ENCODE data around the gene NDUFV1.

The NDUFV1 gene

DNA sequence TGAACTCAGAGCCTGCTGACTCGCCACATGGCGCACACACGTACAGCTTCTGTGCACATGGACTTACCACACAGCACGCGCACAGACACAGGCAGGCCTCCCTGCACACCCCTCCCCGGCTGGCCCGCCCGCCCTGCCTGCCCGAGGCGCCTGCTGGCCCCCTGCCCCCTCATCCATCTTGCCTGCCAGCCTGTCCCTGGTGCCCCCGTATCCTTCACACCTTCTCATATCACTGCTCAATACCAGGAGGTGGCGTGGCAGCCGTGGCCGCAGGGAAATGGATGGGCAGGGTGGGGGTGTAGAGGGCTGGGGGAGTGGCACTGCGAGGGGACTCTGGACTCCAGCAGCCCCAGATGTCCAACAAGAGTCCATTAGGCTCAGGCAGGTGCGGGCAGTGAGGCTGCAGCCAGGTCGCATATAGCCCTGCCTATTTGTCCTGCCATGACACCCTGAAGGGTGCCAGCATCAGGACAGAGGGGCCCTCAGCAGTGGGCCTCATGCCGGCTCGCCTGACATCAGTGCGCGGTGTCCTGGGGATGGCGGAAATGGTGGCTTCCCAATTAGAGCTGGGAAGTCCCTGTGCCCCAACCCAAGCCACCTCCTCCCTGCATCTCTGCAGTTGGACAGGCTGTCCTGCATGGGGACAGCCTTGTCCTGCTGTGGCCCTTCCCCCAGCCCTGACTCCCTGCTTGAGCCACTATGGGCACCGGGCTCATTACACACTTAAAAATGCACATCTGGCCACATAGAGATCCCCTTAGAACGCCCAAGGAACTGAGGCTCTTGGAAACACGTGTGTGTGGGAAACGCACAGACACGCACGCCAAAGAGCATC is 34.8 kb downstream of the NDUFV1 start:
- no peak for DNase-seq

DNA sequence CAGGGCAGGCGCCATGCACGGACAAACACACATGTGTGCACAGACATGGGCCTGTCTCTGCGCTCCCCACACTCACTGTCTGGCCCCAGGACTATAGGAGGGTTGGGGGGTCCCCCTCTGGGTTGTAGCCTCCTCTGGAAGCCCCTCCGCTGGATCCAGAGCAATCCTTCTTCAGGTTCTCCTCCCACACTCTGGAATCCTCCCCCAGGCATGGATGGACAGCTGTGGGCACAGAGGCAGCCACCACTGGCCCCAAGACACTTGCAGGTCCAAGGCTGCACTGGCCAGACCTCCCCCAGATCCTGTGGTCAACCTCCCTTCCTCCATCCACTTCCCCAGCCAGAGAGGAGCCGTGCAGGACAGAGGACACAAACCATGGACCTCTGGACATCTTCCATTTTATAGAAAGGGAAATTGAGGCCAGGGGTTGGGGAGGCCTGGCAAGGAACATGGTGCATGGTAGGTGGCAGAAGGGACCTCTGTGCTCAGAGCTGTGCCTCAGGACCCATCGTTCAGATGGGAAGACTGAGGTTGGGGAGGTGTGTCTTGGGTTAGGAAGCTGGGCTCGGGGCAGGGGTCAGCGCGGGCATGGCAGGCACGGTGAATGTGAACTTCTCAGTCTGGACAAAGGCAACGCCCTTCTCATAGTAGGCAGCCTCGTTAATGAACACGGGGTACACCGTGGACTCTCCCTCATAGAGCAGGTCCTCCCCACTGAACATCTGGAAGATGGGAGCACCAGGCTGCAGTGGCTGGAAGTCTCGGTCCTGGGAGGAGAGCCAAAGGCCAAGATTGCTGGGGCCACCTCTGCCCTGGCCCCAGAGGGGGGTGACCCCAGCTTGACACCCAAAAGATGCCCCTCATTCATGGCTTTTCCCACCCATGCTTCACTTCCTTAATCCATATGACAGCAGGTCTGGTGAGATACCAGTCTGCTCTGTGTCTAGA is 35.7 kb downstream of the NDUFV1 start:
- no peak for DNase-seq

DNA sequence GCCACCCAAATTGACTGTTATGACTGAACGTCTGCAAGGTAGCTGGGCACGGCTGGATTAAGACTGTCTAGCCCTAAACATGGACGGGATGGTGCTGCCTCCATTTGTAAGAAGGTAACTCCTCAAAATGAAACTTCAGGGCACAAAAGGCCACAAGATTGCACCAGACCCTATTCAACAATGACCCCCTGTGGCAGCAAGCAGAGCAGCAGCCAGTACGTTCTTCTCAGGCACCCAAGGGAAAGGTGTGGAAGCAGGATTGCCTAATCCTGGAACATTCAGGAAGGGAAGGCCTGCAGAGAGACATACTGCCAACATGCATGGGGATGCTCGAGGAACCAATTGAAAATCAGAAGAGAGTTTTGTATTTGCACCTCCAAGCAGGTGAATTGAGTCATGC is 37.3 kb downstream of the NDUFV1 start:
- no peak for DNase-seq

DNA sequence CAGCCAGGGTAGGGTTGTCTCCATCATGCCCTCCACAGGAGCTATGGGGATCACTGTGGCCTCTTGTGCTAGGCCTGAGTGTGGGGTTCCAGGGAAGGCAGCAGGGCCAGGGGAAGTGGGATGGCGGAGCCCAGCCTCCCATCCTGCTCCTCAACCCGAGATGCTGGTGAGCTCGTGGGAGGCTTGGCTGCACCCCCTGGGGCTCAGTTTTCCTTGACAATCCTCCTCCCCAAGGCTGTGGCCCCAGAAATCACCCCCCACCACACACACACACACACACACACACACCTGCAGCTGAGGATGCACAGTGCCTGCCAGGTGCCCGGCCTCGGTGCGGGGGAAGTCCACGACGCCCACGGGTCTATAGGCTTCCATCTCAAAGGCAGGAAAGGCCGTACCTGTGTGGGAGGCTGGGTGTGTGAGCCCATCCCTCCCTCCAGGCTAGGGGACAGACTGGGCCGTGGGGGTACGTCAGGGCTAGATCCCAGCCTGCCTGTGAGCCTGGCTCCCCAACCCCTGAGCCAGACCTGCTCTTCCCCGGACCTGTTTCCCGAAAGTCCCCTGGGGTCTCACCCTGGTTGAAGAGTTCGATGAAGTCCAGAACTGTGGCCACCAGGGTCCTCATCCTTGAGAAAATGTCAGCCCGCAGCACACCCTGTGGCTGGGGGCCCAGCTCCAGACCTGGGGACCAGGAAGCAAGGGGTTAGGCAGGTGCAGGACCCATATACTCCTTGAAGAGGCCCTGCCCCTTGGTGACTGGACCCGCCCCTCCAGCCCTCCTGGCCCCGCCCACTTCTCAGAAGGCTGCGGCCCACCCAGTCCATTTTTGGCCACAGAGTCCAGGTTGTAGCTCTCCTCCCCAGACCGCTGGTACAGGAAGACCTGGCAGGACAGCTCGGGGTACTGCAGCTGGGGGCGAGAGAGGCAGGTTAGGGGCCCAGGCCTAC is 38.0 kb downstream of the NDUFV1 start:
- no peak for DNase-seq

DNA sequence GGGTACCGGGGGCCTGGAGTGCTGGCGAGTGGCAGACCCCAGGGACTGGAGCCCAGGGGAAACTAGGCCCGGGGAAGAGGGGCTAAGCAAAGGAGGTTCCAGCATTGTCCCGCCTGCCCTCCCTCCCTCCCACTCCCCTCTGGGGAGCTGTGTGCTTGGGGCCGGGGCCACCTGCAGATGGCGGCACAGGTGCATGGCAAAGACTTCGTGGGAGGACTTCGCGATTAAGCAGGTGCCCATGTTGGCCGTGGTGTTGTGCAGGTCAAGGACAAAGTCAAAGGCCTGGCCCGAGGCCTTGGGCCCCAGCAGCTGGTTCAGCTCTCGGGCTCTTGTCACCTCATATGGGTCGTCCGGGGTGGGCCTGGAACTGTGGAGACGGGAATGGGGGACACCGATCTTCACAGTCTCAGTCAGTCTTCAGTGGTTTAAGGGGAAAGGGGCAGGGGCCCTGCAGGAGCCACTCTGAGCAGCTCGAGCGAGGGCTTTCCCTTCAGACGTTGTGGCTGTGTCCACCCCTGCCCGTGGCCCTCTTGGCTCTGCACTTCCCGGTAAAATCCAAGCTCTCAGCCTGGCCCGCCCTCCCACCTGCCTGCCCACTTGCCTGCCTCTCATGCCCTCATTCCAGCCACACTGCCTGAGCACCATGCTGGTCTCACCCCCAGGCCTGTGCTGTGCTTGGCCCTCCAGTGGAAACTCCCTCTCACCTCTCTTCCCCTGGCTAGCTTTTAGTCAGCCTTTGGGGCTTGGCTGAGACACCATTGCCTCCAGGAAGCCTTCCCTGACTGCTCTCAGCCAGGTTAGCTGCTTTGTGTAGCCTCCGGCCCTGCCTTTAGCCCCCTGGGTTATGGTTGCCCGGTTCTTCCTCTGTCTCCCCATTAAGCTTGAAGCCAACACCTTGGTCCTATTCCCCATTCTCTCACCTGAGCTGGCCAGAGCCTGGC is 39.1 kb downstream of the NDUFV1 start:
- DNase-seq, result no peak

DNA sequence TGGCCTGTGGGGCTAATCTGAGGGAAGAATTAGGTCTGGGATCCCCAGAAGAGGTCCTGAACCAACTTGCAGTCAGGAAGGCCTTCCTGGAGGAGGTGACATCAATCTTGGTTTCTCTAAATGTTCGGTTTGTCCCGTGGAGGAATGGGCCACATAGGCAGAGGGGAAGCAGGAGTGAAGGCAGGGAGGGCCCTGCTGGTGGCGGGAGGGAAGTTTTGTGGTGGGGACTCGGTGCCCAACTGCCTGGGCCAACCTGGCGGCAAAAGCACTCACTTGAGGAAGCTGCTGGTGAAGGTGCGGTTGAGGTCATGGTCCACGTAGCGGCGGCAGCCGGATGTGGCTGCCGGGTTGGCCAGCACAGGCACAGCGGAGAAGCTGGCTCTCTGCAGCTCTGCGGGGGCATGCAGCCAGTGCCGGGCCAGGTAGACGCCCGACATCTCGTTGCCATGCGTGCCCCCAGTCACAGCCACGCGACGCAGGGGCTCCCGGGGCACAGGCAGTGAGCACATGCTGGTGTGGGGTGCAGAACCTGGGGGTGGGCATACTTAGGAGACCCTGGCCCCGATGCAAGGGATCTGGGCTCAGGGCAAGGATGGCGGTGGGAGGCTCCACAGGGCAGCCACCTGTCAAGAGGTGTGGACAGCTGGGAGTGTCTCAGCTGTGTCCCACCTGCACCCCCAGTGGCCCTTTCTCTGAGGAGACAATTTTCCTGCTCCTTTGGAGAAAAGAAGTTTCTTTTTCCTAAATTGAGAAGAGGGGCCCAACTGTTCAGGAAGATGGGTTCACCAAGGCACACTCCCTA is 40.0 kb downstream of the NDUFV1 start:
- DNase-seq, result peak in 1 of 2 donors; percentile 41

DNA sequence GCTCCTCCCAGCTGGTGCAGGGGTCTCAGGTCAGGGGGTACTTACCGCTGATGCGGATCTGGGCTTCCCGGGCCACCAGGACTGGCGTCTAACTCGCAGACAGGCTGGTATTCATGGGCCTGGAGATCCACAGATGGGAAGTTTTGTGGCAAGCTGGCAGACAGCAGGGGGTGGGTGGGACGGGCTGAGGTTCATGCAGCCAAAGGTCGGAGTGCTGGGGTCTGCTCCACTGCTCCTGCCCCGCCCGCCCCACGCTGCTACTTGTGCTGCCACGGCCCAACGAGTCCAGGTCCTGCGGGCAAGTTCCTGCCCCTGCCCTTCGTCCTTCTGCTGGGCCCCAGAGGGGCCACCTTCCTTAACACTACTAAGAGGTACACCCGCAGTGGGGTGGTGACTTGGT is 40.7 kb downstream of the NDUFV1 start:
- no peak for DNase-seq

DNA sequence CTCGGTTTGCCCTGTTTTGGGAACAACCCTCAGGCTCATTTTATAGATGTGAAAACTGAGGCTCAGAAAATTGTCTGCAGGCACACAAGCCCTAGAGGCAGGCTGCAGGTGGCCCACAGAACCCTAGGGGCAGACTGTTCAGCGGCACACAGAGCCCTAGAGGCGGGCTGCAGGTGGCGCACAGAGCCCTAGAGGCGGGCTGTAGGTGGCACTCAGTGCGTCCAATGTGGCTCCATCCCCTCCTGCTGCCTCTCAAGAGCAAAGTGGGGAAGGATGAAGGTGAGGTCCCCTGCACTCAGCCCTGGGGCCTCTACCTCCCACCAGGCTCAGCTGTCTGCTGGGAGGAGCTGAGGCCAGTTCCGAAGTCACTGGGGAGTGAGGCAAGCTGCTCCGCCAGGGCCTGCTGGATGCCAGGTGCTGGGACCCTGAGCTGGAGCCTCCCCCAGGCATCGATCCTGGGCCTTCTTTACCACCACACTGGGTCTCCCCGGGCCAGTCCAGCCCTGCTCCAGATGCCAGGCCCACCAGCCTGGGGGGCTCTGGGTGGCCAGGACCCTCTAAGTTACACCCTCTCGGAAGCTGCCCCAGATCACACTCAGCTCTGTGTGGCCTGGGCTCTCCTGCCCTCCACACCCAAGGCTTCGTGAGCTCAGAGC is 41.5 kb downstream of the NDUFV1 start:
- peak in 1 of 2 donors; percentile 10 for DNase-seq

DNA sequence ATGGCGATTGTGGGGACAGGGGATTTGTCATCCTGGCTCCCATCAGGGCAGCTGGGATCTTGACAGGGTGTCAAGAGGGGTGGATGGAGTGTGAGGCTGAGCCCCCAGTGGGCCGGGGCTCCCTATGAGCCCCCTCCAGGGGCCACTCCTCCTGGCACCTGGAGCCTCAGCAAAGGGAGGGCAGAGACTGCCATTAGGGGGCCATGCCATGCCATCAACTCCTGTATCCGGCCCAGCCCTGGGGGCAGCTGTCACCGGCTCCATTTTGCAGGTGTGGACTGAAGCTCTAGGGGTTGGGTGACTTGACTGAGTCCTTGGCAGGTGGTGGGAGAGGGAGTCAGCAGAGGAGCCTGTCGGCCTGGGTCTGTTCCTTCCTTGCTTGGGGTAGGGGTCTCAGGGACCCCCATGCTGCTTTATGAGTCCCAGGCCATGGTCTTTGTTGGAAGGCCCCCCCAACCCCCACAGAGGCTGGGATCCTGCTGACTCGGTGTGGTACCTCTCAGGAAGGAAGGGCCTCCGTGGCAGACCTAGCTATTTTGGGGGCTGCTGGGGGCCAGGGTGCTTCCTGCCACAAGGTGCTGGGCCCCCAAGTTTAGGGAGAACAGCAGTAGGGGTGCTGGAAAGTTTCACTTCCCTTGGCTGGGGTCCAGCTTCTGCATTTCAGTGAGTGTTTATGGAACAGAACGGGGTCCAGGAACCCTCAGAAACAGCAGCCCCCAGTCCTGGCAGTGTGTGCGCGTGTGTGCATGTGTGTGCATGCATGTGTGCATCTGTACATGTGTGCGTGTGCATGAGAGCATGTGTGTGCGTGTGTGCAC is 42.3 kb downstream of the NDUFV1 start:
- DNase-seq, result peak in 1 of 2 donors; percentile 78

DNA sequence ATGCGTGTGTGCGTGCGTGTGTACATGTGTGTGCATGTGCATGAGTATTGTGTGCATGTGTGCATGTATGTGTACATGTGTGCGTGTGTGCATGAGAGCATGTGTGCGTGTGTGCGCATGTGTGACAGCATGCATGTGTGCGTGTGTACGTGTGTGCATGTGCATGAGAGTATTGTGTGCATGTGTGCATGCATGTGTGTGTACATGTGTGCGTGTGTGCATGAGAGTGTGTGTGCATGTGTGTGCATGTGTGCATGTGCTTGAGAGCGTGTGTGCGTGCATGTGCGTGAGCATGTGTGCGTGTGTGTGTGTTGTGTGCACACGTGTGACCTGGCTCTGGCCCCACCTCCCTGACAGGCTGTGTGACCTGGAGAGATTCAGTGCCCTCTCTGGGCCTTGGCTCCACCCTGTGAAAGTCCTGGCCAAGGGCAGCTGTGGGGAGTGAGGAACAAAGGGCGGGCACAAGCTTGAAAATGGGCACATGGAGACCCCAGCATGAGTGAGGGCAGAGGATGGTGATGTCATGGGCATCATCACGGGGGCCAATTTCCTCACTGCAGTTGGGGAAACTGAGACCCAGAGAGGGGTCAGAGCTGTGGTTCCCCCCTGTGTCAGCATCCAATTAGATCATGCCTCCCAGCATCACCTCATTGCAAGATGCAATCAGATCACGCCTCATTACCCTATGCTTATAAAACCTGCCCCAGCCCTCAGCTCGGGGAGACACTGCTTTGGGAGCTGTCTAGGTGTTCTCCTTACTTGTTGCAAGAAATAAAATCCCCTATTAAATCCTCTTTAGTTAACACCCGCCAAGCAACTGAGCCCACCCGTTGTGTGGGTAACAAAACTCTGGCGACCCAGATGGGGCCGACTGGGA is 43.1 kb downstream of the NDUFV1 start:
- no peak for DNase-seq

DNA sequence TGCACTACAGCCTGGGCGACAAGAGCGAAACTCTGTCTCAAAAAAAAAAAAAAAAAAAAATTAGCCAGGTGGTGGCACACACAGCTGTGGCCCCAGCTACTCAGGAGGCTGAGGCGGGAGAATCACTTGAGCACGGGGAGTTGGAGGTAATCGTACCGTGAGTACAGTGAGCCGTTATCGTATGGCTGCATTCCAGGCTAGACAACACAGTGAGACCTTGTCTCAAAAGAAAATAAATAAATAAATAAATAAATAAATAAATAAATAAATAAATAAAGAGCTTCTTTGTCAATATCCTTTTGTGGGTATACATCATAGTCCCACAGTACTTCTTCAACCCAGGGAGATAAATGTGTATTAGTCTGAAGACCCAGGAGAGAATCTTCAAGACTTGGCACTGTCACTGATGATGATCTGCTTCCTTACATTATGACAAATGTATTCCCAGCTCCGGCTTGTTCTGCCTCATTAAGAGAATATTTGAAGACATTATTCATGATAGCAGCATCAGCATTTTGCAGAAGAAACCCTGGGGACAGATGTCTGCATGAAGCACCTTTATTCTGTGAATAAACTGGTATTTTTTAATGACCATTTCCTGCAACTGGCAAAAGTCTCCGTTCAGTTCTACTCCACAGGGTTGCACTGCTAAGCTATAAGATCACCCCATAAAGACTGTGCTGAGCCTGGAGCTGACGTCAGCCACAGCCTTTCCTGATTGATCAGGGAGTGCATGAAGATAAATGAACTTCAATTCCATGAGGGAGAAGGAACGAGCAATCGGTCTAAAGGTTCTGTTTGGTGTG is 45.4 kb downstream of the NDUFV1 start:
- no peak for DNase-seq

DNA sequence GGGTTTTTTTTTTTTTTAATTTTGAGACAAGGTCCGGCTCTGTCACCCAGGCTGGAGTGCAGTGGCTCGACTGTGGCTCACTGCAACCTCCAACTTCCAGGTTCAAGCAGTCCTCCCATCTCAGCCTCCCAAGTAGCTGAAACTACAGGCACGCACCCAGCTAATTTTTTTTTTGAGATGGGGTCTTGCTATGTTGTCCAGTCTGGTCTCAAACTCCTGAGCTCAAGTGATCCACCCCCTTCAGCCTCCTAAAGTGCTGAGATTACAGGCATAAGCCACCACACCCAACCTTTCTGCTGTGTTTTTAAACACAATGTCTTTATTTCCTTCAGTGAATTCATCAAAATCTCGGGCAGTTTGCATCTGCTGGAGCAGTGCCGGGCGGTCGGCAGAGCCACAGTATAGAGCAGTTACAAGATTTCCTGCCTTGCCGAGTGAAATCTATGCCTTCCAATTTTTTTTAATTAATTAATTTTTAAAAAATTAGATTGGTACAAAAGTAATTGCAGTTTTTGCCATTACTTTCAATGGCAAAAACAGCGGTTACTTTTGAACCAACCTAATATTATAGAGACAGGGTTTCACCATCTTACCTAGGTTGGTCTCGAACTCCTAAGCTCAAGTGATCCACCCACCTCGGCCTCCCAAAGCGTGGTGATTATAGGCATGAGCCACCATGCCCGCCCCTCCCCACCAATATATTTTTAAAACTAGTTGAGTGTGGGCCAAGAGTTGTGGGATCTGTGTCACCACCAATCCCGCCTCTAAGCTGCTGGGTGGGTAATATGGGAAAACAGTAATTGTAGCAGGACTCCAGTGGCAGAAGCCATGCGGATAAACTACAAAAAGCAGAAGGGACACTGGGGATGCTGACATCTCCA is 46.5 kb downstream of the NDUFV1 start:
- no peak for DNase-seq

DNA sequence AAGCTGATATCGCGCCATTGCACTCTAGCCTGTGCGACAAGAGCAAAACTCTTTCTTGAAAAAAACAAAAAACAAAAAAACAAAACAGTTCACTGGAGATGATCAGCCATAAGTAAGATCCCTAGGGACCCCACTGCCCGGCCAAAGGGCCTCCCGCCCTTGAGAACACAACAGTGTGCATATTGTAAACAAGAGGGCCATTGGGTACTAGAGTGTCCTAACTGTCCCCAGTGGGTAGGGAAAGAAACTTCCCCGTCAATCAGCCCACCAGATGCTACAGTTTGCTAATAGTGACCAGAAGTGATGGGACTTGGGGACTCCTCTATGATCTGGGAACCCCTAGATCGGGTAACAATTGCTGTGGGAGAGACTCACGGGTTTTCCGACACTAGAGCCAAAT is 47.5 kb downstream of the NDUFV1 start:
- no peak for DNase-seq

DNA sequence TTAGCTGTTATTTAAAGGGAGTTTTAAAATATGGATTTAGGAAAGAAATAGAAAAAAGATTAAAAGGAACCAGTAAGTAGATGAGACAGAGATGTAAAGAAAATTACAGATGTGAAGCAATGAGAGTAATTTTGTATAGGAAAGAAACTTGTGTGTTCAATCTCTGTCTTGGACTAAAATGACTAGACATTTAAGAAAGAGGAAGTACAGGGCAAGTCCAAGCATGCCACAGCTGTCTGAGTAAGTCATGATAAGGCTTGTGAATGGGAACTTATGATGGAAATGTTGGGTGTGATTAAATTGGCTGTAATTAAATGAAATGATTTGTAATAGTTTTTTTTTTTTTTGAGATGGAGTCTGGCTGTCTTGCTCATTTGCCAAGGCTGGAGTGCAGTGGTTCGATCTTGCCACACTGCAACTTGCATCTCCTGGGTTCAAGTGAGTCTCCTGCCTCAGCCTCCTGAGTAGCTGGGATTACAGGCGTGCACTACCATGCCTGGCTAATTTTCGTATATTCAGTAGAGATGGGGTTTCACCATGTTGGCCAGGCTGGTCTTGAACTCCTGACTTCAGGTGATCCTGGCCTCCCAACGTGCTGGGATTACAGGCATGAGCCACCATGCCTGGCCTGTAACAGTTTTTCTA is 49.7 kb downstream of the NDUFV1 start:
- peak in 1 of 2 donors; percentile 70 for DNase-seq

DNA sequence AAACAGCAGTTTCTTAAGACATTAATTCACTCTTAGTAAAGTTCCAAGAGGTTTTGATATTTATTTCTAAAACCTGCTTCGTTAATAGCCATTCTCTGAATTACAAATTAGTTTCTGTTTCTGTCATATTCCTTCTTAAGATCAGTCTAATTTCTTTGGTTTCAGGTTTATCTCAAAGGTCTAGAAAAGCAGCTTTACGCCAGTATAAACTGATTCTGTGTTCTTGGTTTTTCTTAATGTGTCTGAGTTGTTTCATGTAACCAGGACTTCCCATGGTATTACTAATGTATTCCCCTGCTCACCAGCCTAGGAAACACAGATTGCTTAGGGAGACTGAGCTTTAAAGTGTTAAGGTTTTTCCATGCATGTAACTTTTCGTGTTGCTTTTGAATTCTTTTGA is 50.6 kb downstream of the NDUFV1 start:
- no peak for DNase-seq

Measured in bone marrow (tissue), 2 donors.